Measurements from ENCODE around the gene SEMA3E. TPM values are rescaled to one million over a fixed set of nuclear protein-coding genes. Genes with fewer than 3 reads are reported as not detected.

Gene SEMA3E
- total and polyA plus RNA-seq, 7 donors = 0.04 to 0.46 (median 0.27) TPM

GRCh38 chr7:83452256-83452655, 196.7 kb downstream of the SEMA3E start:
- no peaks in the 10 kb centered on the region for H3K27me3 ChIP-seq (ENCODE audit: insufficient read depth in 3 of 3, low read length in 2 of 3)
- H3K4me3 ChIP-seq = no peak overlapping the region
- no peaks in the 10 kb centered on the region for H3K36me3 ChIP-seq (ENCODE audit: insufficient read depth in 1 of 2, low read depth in 1 of 2)
- ATAC-seq = no peak
- DNase-seq = no peak
- TF ChIP-seq, protein P1, sequence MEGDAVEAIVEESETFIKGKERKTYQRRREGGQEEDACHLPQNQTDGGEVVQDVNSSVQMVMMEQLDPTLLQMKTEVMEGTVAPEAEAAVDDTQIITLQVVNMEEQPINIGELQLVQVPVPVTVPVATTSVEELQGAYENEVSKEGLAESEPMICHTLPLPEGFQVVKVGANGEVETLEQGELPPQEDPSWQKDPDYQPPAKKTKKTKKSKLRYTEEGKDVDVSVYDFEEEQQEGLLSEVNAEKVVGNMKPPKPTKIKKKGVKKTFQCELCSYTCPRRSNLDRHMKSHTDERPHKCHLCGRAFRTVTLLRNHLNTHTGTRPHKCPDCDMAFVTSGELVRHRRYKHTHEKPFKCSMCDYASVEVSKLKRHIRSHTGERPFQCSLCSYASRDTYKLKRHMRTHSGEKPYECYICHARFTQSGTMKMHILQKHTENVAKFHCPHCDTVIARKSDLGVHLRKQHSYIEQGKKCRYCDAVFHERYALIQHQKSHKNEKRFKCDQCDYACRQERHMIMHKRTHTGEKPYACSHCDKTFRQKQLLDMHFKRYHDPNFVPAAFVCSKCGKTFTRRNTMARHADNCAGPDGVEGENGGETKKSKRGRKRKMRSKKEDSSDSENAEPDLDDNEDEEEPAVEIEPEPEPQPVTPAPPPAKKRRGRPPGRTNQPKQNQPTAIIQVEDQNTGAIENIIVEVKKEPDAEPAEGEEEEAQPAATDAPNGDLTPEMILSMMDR (IDR thresholded peaks at IDR 0.05) = no peak
- no peaks in the 10 kb centered on the region for H3K4me1 ChIP-seq
- H3K9me3 ChIP-seq = no peaks in the 10 kb centered on the region
- intact Hi-C loops (cut with DNase I) = no loop called here
- WGBS, 3 donors = 41 to 54% (median 48%) methylated on average over 2 of the region's 2 CpGs
- H3K27ac ChIP-seq = no peak overlapping the region

DNA sequence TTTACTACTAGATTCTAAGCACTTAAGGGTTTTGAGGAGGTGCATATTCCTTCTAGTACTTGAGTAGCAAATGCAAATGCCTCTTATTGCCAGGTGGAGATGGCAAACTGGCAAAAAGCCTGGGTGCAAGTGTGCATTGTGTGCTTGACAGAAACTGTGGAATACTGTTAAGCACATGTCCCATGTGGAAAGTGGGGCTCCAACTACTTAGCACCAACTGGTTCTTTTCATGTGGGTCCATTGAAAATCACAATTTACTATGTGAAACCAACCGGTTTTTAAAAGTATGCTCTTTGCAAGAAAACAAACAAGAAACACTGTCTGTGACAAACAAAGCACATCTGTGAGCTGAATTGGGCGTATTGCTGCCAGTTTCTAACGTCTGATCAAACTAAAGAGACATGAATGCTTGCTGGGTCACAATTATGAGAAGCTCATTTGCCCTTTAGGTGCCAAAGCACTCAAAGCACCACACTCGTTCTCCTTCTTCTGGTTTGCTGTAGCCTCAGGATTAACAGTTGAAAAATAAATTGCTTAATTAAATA, 197.4 kb downstream of the SEMA3E start:
- H3K27me3 ChIP-seq (ENCODE audit: insufficient read depth in 3 of 3, low read length in 2 of 3) = no peaks in the 10 kb centered on the region
- DNase-seq = no peak
- no peak for ATAC-seq
- WGBS, 3 donors = 25 to 36% (median 26%) methylated on average over 4 of the region's 4 CpGs
- intact Hi-C loops (cut with DNase I) = no loop called here
- no peaks in the 10 kb centered on the region for H3K4me1 ChIP-seq
- H3K9me3 ChIP-seq = no peaks in the 10 kb centered on the region
- H3K36me3 ChIP-seq (ENCODE audit: insufficient read depth in 1 of 2, low read depth in 1 of 2) = no peaks in the 10 kb centered on the region
- no peak overlapping the region for H3K4me3 ChIP-seq
- H3K27ac ChIP-seq = no peak overlapping the region
- TF ChIP-seq, protein P1 (IDR thresholded peaks at IDR 0.05) = no peak

DNA sequence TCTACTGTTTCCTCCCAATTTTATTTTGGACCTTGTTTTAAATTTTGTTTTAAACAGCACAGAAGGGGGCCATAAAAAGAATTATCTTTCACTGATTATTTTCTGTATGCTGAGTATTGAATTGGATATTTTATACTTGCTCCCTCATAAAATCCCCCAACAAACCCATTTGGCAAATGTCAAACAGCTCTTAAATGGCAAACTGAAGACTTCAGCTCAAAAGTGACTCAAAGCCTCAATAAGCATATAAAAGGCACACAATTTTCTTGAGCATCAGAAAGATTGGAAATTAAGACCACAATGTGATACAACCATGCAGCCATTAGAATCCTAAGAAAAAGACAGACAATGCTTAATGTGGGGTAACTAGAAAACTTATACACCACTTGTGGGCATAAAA, 199.2 kb downstream of the SEMA3E start:
- Histone ChIP-seq H3K27me3 (ENCODE audit: insufficient read depth in 3 of 3, low read length in 2 of 3) (no peaks in the 10 kb centered on the region), H3K36me3 (ENCODE audit: insufficient read depth in 1 of 2, low read depth in 1 of 2) (no peaks in the 10 kb centered on the region), H3K4me3 (no peak overlapping the region), H3K27ac (no peak overlapping the region), H3K4me1 (no peaks in the 10 kb centered on the region), H3K9me3 (no peaks in the 10 kb centered on the region)
- intact Hi-C loops (cut with DNase I) = no loop called here
- TF ChIP-seq, protein P1 (IDR thresholded peaks at IDR 0.05) = no peak
- no peak for DNase-seq
- no peak for ATAC-seq

GRCh38 chr7:83447681-83448080, 201.3 kb downstream of the SEMA3E start:
- no peaks in the 10 kb centered on the region for H3K4me1 ChIP-seq
- no peaks in the 10 kb centered on the region for H3K36me3 ChIP-seq (ENCODE audit: insufficient read depth in 1 of 2, low read depth in 1 of 2)
- ATAC-seq (no peak), DNase-seq (no peak)
- intact Hi-C loops (cut with DNase I) = no loop called here
- no peaks in the 10 kb centered on the region for H3K9me3 ChIP-seq
- WGBS, 3 donors = 77 to 85% (median 83%) methylated on average over 2 of the region's 2 CpGs
- H3K4me3 ChIP-seq = no peak overlapping the region
- TF ChIP-seq, protein P1 (IDR thresholded peaks at IDR 0.05) = no peak
- H3K27me3 ChIP-seq (ENCODE audit: insufficient read depth in 3 of 3, low read length in 2 of 3) = no peaks in the 10 kb centered on the region
- no peak overlapping the region for H3K27ac ChIP-seq

GRCh38 chr7:83446102-83446669, 202.8 kb downstream of the SEMA3E start:
- Histone ChIP-seq H3K9me3 (no peaks in the 10 kb centered on the region), H3K4me1 (no peaks in the 10 kb centered on the region), H3K27me3 (ENCODE audit: insufficient read depth in 3 of 3, low read length in 2 of 3) (no peaks in the 10 kb centered on the region), H3K36me3 (ENCODE audit: insufficient read depth in 1 of 2, low read depth in 1 of 2) (no peaks in the 10 kb centered on the region), H3K27ac (no peak overlapping the region), H3K4me3 (no peak overlapping the region)
- ATAC-seq (no peak), DNase-seq (no peak)
- intact Hi-C loops (cut with DNase I) = no loop called here
- WGBS, 3 donors = 45 to 55% (median 46%) methylated on average over 4 of the region's 4 CpGs
- TF ChIP-seq, protein P1 (IDR thresholded peaks at IDR 0.05) = no peak

Data from psoas muscle (tissue), 8 donors.